Suprapubic skin (tissue), 4 donors: Measurements from ENCODE around the gene NCK2. TPM values are rescaled to one million over a fixed set of nuclear protein-coding genes. Genes with fewer than 3 reads are reported as not detected.
A peak's percentile ranks its signal among the peaks of the same experiment; 100 is the strongest.

Source experiments
- DNase-seq, 2 donors: peaks; one replicate each; pipeline ENCODE4 v3.0.0-alpha.2; 2019; ENCODE audit warnings: low spot score in 2 of 2
- H3K27ac ChIP-seq: fragments of 200-600 bp; sonication (generic); one replicate; pipeline ENCODE4 v1.5.1; 2019
- H3K27me3 ChIP-seq: fragments of 200-600 bp; sonication (generic); one replicate; pipeline ENCODE4 v1.5.1; 2019
- H3K36me3 ChIP-seq: fragments of 200-600 bp; sonication (generic); one replicate; pipeline ENCODE4 v1.5.1; 2019
- H3K4me1 ChIP-seq: fragments of 200-600 bp; sonication (generic); one replicate; pipeline ENCODE4 v1.5.1; 2019
- H3K4me3 ChIP-seq: fragments of 200-600 bp; sonication (generic); one replicate; pipeline ENCODE4 v1.5.1; 2019; ENCODE audit warnings: mild to moderate bottlenecking
- H3K9me3 ChIP-seq: fragments of 200-600 bp; sonication (generic); one replicate; pipeline ENCODE4 v1.5.1; 2019
- CTCF ChIP-seq, 2 donors: fragments of 200-600 bp in 1 of 2; fragments of 450-650 bp in 1 of 2; sonication (generic) in 1 of 2; IDR thresholded peaks; one replicate each; pipeline ENCODE4 v1.5.1; 2016 to 2019; ENCODE audit warnings: antibody characterized with exemption in 2 of 2, mild to moderate bottlenecking in 1 of 2, moderate library complexity in 1 of 2
- EP300 ChIP-seq: sonication (generic); formaldehyde crosslinking; IDR thresholded peaks from one replicate; pipeline ENCODE4 v1.6.1; 2017; ENCODE audit warnings: antibody characterized with exemption
- POLR2A ChIP-seq, 2 donors: fragments of 450-650 bp; IDR thresholded peaks; one replicate each; pipeline ENCODE4 v1.6.1; 2017; ENCODE audit warnings: antibody characterized with exemption in 2 of 2, mild to moderate bottlenecking in 2 of 2, moderate library complexity in 2 of 2
- POLR2AphosphoS5 ChIP-seq, 3 donors: sonication (generic); formaldehyde crosslinking; IDR thresholded peaks; one replicate each; pipeline ENCODE4 v1.6.1; 2017; ENCODE audit warnings: antibody characterized with exemption in 3 of 3
- WGBS: methylation state at CpG from one replicate; pipeline ENCODE4 v1.1.5; 2018; 5-methylcytosine and 5-hydroxymethylcytosine counted together
- total RNA-seq, 4 donors: library from RNA; depleted of rRNA; stranded (reverse); fragments of >200 nt; gene quantifications; one replicate each; pipeline ENCODE4 v1.1.0, GENCODE V29; 2016

The NCK2 gene
- total RNA-seq, 4 donors from 2014 or later, result 40.1 to 59.4 (median 49.2) TPM

- Histone ChIP-seq H3K4me1 (peaks cover 28% of the 10 kb centered on the region), H3K9me3 (peaks cover 14% of the 10 kb centered on the region), H3K36me3 (no peaks in the 10 kb centered on the region), H3K4me3 (no peak overlapping the region), H3K27me3 (no peaks in the 10 kb centered on the region), H3K27ac (no peak overlapping the region)
- TF ChIP-seq CTCF (IDR thresholded peaks at IDR 0.05) (no peak), POLR2AphosphoS5 (IDR thresholded peaks at IDR 0.05) (no peak), POLR2A (IDR thresholded peaks at IDR 0.05) (no peak), EP300 (no peak)
- no peak for DNase-seq
- WGBS, result 89% methylated on average over 5 of the region's 5 CpGs
Measured at GRCh38 chr2:105836840-105837692, 92.4 kb downstream of the NCK2 start.

DNA sequence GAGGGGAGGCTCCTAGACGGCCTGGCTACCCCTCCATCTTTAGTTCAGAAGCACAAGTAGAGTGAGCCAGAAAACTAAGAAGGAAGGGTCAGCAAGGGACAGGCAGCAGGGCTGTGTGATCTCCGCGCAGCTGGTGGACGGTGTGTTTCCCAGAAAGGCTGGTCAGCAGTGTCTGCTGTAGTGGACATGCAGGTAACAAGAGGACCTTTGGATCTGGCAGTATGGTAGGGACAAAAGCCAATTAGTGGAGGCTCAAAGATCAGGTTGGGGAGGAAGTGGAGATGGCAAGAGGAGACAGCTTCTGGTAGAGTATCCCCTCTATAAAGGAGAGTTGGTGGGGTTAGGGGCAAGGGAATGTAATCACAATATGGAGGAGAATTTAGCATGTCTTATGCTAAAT lies 95.1 kb downstream of the NCK2 start:
- Histone ChIP-seq H3K4me3 (no peak overlapping the region), H3K9me3 (peaks cover 2% of the 10 kb centered on the region), H3K27me3 (no peaks in the 10 kb centered on the region), H3K4me1 (peaks cover 33% of the 10 kb centered on the region), H3K36me3 (no peaks in the 10 kb centered on the region), H3K27ac (no peak overlapping the region)
- no peak for DNase-seq
- TF ChIP-seq POLR2AphosphoS5 (IDR thresholded peaks at IDR 0.05), result no peak
- no peak for TF ChIP-seq CTCF (IDR thresholded peaks at IDR 0.05)
- no peak for TF ChIP-seq EP300
- TF ChIP-seq POLR2A (IDR thresholded peaks at IDR 0.05), result no peak
- 59% methylated on average over 4 of the region's 4 CpGs for WGBS

DNA sequence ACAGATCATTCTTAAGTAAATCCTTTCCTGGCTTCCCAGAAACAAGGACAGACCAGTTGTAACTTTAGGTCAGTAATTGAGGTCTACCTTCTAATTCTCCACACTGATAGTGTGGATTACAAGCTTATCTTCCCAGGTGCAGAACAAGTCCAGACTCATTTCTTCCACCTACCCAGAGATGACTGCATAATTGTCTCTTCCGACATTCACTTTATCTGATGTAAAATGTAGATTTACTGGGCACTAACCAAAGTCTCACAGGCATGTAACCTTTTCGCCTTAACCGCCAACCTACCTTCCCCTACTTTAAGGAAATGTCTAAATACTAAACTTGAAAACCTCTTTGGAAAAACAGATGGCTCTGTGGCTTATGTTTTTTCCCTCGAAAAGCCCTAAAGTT lies 96.2 kb downstream of the NCK2 start:
- Histone ChIP-seq H3K27me3 (no peaks in the 10 kb centered on the region), H3K4me1 (peaks cover 33% of the 10 kb centered on the region), H3K36me3 (no peaks in the 10 kb centered on the region), H3K27ac (peak overlapping the region; percentile 35), H3K4me3 (no peak overlapping the region), H3K9me3 (no peaks in the 10 kb centered on the region)
- WGBS, result 48% methylated on average over 4 of the region's 4 CpGs
- no peak for TF ChIP-seq EP300
- no peak for TF ChIP-seq CTCF (IDR thresholded peaks at IDR 0.05)
- TF ChIP-seq POLR2A (IDR thresholded peaks at IDR 0.05), result no peak
- TF ChIP-seq POLR2AphosphoS5 (IDR thresholded peaks at IDR 0.05), result no peak
- DNase-seq, result no peak

- Histone ChIP-seq H3K27me3 (no peaks in the 10 kb centered on the region), H3K27ac (no peak overlapping the region), H3K9me3 (no peaks in the 10 kb centered on the region), H3K4me1 (peaks cover 33% of the 10 kb centered on the region), H3K4me3 (no peak overlapping the region), H3K36me3 (no peaks in the 10 kb centered on the region)
- WGBS, result 70% methylated on average over 2 of the region's 2 CpGs
- TF ChIP-seq POLR2AphosphoS5 (IDR thresholded peaks at IDR 0.05), result no peak
- no peak for TF ChIP-seq EP300
- no peak for TF ChIP-seq POLR2A (IDR thresholded peaks at IDR 0.05)
- TF ChIP-seq CTCF (IDR thresholded peaks at IDR 0.05), result no peak
- no peak for DNase-seq
Measured at GRCh38 chr2:105841551-105841950, 96.8 kb downstream of the NCK2 start.

GRCh38 chr2:105842555-105842954 lies 97.8 kb downstream of the NCK2 start:
- DNase-seq, result peak in 1 of 2 donors; percentile 24
- TF ChIP-seq POLR2A (IDR thresholded peaks at IDR 0.05) (no peak), EP300 (no peak), POLR2AphosphoS5 (IDR thresholded peaks at IDR 0.05) (no peak), CTCF (IDR thresholded peaks at IDR 0.05) (no peak)
- 94% methylated on average over 4 of the region's 4 CpGs for WGBS
- H3K4me3 ChIP-seq, result no peak overlapping the region
- no peaks in the 10 kb centered on the region for H3K27me3 ChIP-seq
- H3K4me1 ChIP-seq, result peaks cover 33% of the 10 kb centered on the region
- H3K9me3 ChIP-seq, result no peaks in the 10 kb centered on the region
- H3K27ac ChIP-seq, result no peak overlapping the region
- no peaks in the 10 kb centered on the region for H3K36me3 ChIP-seq
